HEK293 (cell line): ENCODE results near the gene UBE3B.

Source experiments
- CTCF ChIA-PET: fragments of 350-600 bp; formaldehyde crosslinking; extraction: SDS; loops from one replicate; lab custom pipeline; 2021; ENCODE audit warnings: antibody characterized with exemption; lab: Yijun Ruan, JAX
- POLR2A ChIA-PET: fragments of 300-600 bp; formaldehyde crosslinking; extraction: SDS; loops from one replicate; lab custom pipeline; 2020; ENCODE audit warnings: antibody characterized with exemption, inconsistent platforms; lab: Yijun Ruan, JAX
- H3K27ac ChIP-seq: fragments of 200-500 bp; sonication (Bioruptor generic); 2 replicates; pipeline ENCODE4 v1.5.1; 2014; ENCODE audit warnings: low read depth, low read length, control low read depth, inconsistent platforms; ENCODE audit errors: extremely low read depth
- H3K36me3 ChIP-seq, 2 experiments: fragments of 200-500 bp in 1 of 2; sonication (Bioruptor generic) in 1 of 2; 1 replicate in 1 of 2; 2 replicates in 1 of 2; pipeline ENCODE4 v1.5.1; 2014 to 2017; ENCODE audit warnings: inconsistent platforms in 2 of 2, low read length in 2 of 2; ENCODE audit not compliant: control insufficient read depth in 2 of 2, insufficient read depth in 1 of 2
- H3K4me1 ChIP-seq: fragments of 200-500 bp; sonication (Bioruptor generic); 2 replicates; pipeline ENCODE4 v1.5.1; 2014; ENCODE audit warnings: mild to moderate bottlenecking, low read length, inconsistent platforms; ENCODE audit not compliant: control insufficient read depth, insufficient read depth
- H3K4me3 ChIP-seq: 2 replicates; pipeline ENCODE4 v1.5.1; 2011; ENCODE audit warnings: low read depth, mild to moderate bottlenecking, control low read depth, low read length, moderate library complexity
- H3K9me3 ChIP-seq: fragments of 200-500 bp; sonication (Bioruptor generic); 2 replicates; pipeline ENCODE4 v1.5.1; 2014; ENCODE audit warnings: low read depth, low read length, inconsistent platforms; ENCODE audit not compliant: control insufficient read depth, insufficient read depth
- EGR2 ChIP-seq: fragments of 450-650 bp; formaldehyde crosslinking; IDR thresholded peaks from 2 replicates; pipeline ENCODE4 v1.5.1; 2016; ENCODE audit warnings: low read depth, missing biosample characterization, missing genetic modification characterization
- SP2 ChIP-seq: fragments of 450-650 bp; formaldehyde crosslinking; IDR thresholded peaks from 2 replicates; pipeline ENCODE4 v1.5.1; 2016; ENCODE audit warnings: missing biosample characterization, missing genetic modification characterization
- ZBTB20 ChIP-seq: fragments of 450-650 bp; formaldehyde crosslinking; IDR thresholded peaks from 2 replicates; pipeline ENCODE4 v1.5.1; 2016; ENCODE audit warnings: missing biosample characterization, missing genetic modification characterization
- ZBTB21 ChIP-seq: fragments of 450-650 bp; formaldehyde crosslinking; IDR thresholded peaks from 2 replicates; pipeline ENCODE4 v1.5.1; 2017; ENCODE audit warnings: missing biosample characterization, missing genetic modification characterization
- ZFHX2 ChIP-seq: fragments of 450-650 bp; formaldehyde crosslinking; conservative IDR thresholded peaks from 2 replicates; pipeline ENCODE4 v1.5.1; 2016; ENCODE audit warnings: missing biosample characterization, missing genetic modification characterization
- ZNF114 ChIP-seq: fragments of 450-650 bp; formaldehyde crosslinking; IDR thresholded peaks from 2 replicates; pipeline ENCODE4 v1.5.0; 2017; ENCODE audit warnings: missing biosample characterization, missing genetic modification characterization
- ZNF140 ChIP-seq: fragments of 450-650 bp; formaldehyde crosslinking; IDR thresholded peaks from 2 replicates; pipeline ENCODE4 v1.5.1; 2016; ENCODE audit warnings: missing biosample characterization, missing genetic modification characterization
- ZNF157 ChIP-seq: fragments of 450-650 bp; formaldehyde crosslinking; IDR thresholded peaks from 2 replicates; pipeline ENCODE4 v1.5.1; 2016; ENCODE audit warnings: missing biosample characterization, missing genetic modification characterization
- ZNF24 ChIP-seq: fragments of 450-650 bp; formaldehyde crosslinking; IDR thresholded peaks from 2 replicates; pipeline ENCODE4 v1.5.1; 2016; ENCODE audit warnings: missing biosample characterization, missing genetic modification characterization
- ZNF292 ChIP-seq: fragments of 450-650 bp; formaldehyde crosslinking; IDR thresholded peaks from 2 replicates; pipeline ENCODE4 v1.5.1; 2016; ENCODE audit warnings: low read depth, missing biosample characterization, missing genetic modification characterization, borderline replicate concordance
- ZNF324 ChIP-seq: fragments of 450-650 bp; formaldehyde crosslinking; IDR thresholded peaks from 2 replicates; pipeline ENCODE4 v1.5.1; 2016; ENCODE audit warnings: missing biosample characterization, missing genetic modification characterization
- ZNF48 ChIP-seq: fragments of 450-650 bp; formaldehyde crosslinking; IDR thresholded peaks from 2 replicates; pipeline ENCODE4 v1.5.1; 2016; ENCODE audit warnings: missing biosample characterization, missing genetic modification characterization
- ZNF544 ChIP-seq: fragments of 450-650 bp; formaldehyde crosslinking; IDR thresholded peaks from 2 replicates; pipeline ENCODE4 v1.5.0; 2017; ENCODE audit warnings: missing biosample characterization, missing genetic modification characterization
- ZNF548 ChIP-seq: fragments of 450-650 bp; formaldehyde crosslinking; IDR thresholded peaks from 2 replicates; pipeline ENCODE4 v1.5.1; 2016; ENCODE audit warnings: missing biosample characterization, missing genetic modification characterization
- ZNF585B ChIP-seq: fragments of 450-650 bp; formaldehyde crosslinking; IDR thresholded peaks from 2 replicates; pipeline ENCODE4 v1.5.1; 2016; ENCODE audit warnings: missing biosample characterization, missing genetic modification characterization
- ZNF624 ChIP-seq: fragments of 450-650 bp; formaldehyde crosslinking; IDR thresholded peaks from 2 replicates; pipeline ENCODE4 v1.5.1; 2017; ENCODE audit warnings: missing biosample characterization, missing genetic modification characterization
- ZNF76 ChIP-seq: fragments of 450-650 bp; formaldehyde crosslinking; IDR thresholded peaks from 2 replicates; pipeline ENCODE4; 2016; ENCODE audit warnings: low read depth, missing biosample characterization, missing genetic modification characterization, borderline replicate concordance
- ZNF768 ChIP-seq: fragments of 450-650 bp; formaldehyde crosslinking; IDR thresholded peaks from 2 replicates; pipeline ENCODE4 v1.5.1; 2018; ENCODE audit warnings: missing biosample characterization, mild to moderate bottlenecking, missing genetic modification characterization
- TF ChIP-seq, protein P1 (sequence below): fragments of 450-650 bp; formaldehyde crosslinking; conservative IDR thresholded peaks from 2 replicates; pipeline ENCODE4 v1.5.1; 2016; ENCODE audit warnings: low read depth, missing biosample characterization, missing genetic modification characterization
- TF ChIP-seq, protein P2 (sequence below): fragments of 450-650 bp; formaldehyde crosslinking; IDR thresholded peaks from 2 replicates; pipeline ENCODE4 v1.5.1; 2016; ENCODE audit warnings: missing biosample characterization, missing genetic modification characterization, low read depth
- TF ChIP-seq, protein P3 (sequence below): IDR thresholded peaks from 2 replicates; pipeline ENCODE4 v1.6.1; 2011; ENCODE audit warnings: mild to moderate bottlenecking, low read depth, low read length, borderline replicate concordance
- TF ChIP-seq, protein P4 (sequence below): sonication (generic); formaldehyde crosslinking; IDR thresholded peaks from 2 replicates; pipeline ENCODE4 v1.8.1; 2022; ENCODE audit warnings: mild to moderate bottlenecking, moderate library complexity, missing genetic modification reagents
- TF ChIP-seq, protein P5 (sequence below): fragments of 450-650 bp; formaldehyde crosslinking; conservative IDR thresholded peaks from 2 replicates; pipeline ENCODE4 v1.5.1; 2016; ENCODE audit warnings: low read depth, missing biosample characterization, missing genetic modification characterization

Gene UBE3B

DNA sequence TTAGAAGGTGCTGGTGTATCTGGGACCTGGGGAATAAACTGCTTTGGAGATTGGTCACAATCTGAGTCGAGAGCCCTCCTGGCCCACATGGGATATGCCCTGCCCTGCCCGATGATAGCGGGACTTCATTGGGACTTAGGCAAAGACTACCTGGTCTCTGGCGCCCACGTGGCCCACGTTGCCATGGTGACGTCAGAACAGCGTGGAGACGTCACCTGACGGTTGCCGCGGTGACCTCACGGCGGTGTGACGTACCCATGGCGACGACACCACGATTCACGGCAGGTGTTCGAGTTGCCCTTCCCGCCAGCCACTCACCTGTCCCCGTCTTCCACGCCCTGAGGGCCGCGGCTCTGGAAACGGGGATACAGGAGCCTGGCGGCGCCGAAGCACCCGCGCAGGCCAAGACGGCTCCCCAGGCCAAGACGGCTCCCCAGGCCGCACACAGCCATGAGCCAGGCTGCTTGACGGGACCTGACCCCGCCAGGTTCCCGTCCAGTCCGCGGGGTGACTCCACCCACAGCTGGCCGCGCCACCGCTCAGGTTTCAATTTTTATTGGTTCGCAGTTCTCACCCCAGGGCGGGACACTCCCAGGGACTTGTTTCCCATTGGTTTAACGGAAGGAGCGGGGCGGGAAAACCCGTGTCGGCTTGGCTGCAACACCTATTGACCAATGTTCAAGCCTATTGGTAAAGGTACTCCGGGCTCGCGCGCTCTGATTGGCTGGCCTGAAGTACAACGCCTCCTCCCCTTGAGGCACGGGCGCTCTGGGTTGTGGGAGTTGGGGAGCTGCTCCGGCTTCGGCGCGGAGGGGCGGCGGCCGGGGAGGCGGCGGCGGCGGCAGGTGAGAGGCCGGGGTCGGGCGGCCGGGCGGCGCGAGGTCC is 95.8 kb downstream of the UBE3B start, which contains the start of the genes MMAB and MVK:
Gene MMAB (minus strand): TSS at position 476 of the 885 bp plus-strand sequence. CDS start 24 bp downstream, at position 452.
Gene MVK (plus strand): TSS at position 766 of the 885 bp plus-strand sequence. CDS start 1,029 bp downstream, outside the sequence.
- Histone ChIP-seq H3K9me3 (no peaks in the 10 kb centered on the region), H3K27ac (peak within 1 kb of the TSS; percentile 80), H3K4me1 (no peaks in the 10 kb centered on the region), H3K36me3 (peaks cover 15 to 39% of the 10 kb centered on the region in 2 experiments; a peak in 2 of 3 replicates), H3K4me3 (peak within 1 kb of the TSS; percentile 78)
- CTCF ChIA-PET: interaction anchor here (0.6 to 1.6 kb wide), 7 partner anchors 24 to 232 kb away, joined by 3 to 8 read pairs (median 5); no protein-coding TSS in a partner anchor
- POLR2A ChIA-PET: interaction anchor here (0.8 to 2.8 kb wide), 10 partner anchors 11 to 96 kb away, joined by 3 to 15 read pairs (median 4); partner anchors contain the start of genes KCTD10 and UBE3B
- peak; percentile 90 for TF ChIP-seq ZNF24 (tag by site-specific recombination)
- no peak for TF ChIP-seq ZNF548 (tag by site-specific recombination)
- TF ChIP-seq ZNF585B (tag by site-specific recombination): no peak
- peak; percentile 26; the same call in 1 of the 2 replicates for TF ChIP-seq EGR2 (tag by site-specific recombination)
- TF ChIP-seq, protein P1, sequence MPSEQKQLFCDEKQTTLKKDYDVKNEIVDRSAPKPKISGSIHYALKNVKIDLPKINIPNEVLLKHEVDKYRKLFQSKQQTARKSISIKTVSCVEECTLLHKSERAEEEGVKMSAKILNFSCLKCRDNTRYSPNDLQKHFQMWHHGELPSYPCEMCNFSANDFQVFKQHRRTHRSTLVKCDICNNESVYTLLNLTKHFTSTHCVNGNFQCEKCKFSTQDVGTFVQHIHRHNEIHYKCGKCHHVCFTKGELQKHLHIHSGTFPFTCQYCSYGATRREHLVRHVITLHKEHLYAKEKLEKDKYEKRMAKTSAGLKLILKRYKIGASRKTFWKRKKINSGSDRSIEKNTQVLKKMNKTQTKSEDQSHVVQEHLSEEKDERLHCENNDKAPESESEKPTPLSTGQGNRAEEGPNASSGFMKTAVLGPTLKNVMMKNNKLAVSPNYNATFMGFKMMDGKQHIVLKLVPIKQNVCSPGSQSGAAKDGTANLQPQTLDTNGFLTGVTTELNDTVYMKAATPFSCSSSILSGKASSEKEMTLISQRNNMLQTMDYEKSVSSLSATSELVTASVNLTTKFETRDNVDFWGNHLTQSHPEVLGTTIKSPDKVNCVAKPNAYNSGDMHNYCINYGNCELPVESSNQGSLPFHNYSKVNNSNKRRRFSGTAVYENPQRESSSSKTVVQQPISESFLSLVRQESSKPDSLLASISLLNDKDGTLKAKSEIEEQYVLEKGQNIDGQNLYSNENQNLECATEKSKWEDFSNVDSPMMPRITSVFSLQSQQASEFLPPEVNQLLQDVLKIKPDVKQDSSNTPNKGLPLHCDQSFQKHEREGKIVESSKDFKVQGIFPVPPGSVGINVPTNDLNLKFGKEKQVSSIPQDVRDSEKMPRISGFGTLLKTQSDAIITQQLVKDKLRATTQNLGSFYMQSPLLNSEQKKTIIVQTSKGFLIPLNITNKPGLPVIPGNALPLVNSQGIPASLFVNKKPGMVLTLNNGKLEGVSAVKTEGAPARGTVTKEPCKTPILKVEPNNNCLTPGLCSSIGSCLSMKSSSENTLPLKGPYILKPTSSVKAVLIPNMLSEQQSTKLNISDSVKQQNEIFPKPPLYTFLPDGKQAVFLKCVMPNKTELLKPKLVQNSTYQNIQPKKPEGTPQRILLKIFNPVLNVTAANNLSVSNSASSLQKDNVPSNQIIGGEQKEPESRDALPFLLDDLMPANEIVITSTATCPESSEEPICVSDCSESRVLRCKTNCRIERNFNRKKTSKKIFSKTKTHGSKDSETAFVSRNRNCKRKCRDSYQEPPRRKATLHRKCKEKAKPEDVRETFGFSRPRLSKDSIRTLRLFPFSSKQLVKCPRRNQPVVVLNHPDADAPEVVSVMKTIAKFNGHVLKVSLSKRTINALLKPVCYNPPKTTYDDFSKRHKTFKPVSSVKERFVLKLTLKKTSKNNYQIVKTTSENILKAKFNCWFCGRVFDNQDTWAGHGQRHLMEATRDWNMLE (tag by site-specific recombination): no peak
- peak; percentile 97 for TF ChIP-seq ZNF324
- peak; percentile 72 for TF ChIP-seq ZFHX2 (tag by site-specific recombination)
- peak; percentile 84 for TF ChIP-seq ZNF76 (tag by site-specific recombination)
- no peak for TF ChIP-seq ZNF157 (tag by site-specific recombination)
- TF ChIP-seq ZNF140 (tag by site-specific recombination): no peak
- no peak for TF ChIP-seq ZNF48 (tag by site-specific recombination)
- no peak; the same call in 1 of the 2 replicates for TF ChIP-seq ZNF624
- TF ChIP-seq ZNF292 (tag by site-specific recombination): no peak
- TF ChIP-seq ZBTB20 (tag by site-specific recombination): 0 out of 2 replicates have a peak, but pooled peaks have one; percentile 29
- peak; percentile 99 for TF ChIP-seq SP2 (tag by site-specific recombination)
- TF ChIP-seq, protein P2, sequence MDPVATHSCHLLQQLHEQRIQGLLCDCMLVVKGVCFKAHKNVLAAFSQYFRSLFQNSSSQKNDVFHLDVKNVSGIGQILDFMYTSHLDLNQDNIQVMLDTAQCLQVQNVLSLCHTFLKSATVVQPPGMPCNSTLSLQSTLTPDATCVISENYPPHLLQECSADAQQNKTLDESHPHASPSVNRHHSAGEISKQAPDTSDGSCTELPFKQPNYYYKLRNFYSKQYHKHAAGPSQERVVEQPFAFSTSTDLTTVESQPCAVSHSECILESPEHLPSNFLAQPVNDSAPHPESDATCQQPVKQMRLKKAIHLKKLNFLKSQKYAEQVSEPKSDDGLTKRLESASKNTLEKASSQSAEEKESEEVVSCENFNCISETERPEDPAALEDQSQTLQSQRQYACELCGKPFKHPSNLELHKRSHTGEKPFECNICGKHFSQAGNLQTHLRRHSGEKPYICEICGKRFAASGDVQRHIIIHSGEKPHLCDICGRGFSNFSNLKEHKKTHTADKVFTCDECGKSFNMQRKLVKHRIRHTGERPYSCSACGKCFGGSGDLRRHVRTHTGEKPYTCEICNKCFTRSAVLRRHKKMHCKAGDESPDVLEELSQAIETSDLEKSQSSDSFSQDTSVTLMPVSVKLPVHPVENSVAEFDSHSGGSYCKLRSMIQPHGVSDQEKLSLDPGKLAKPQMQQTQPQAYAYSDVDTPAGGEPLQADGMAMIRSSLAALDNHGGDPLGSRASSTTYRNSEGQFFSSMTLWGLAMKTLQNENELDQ: no peak
- TF ChIP-seq, protein P3, sequence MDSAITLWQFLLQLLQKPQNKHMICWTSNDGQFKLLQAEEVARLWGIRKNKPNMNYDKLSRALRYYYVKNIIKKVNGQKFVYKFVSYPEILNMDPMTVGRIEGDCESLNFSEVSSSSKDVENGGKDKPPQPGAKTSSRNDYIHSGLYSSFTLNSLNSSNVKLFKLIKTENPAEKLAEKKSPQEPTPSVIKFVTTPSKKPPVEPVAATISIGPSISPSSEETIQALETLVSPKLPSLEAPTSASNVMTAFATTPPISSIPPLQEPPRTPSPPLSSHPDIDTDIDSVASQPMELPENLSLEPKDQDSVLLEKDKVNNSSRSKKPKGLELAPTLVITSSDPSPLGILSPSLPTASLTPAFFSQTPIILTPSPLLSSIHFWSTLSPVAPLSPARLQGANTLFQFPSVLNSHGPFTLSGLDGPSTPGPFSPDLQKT: no peak
- peak; percentile 100 for TF ChIP-seq ZBTB21 (tag by site-specific recombination)
- TF ChIP-seq, protein P4, sequence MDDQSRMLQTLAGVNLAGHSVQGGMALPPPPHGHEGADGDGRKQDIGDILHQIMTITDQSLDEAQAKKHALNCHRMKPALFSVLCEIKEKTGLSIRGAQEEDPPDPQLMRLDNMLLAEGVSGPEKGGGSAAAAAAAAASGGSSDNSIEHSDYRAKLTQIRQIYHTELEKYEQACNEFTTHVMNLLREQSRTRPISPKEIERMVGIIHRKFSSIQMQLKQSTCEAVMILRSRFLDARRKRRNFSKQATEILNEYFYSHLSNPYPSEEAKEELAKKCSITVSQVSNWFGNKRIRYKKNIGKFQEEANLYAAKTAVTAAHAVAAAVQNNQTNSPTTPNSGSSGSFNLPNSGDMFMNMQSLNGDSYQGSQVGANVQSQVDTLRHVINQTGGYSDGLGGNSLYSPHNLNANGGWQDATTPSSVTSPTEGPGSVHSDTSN (CRISPR knock-in tag): 0 out of 2 replicates have a peak, but pooled peaks have one; percentile 18
- no peak for TF ChIP-seq ZNF768
- TF ChIP-seq ZNF544 (tag by site-specific recombination): no peak
- TF ChIP-seq ZNF114 (tag by site-specific recombination): no peak
- TF ChIP-seq, protein P5, sequence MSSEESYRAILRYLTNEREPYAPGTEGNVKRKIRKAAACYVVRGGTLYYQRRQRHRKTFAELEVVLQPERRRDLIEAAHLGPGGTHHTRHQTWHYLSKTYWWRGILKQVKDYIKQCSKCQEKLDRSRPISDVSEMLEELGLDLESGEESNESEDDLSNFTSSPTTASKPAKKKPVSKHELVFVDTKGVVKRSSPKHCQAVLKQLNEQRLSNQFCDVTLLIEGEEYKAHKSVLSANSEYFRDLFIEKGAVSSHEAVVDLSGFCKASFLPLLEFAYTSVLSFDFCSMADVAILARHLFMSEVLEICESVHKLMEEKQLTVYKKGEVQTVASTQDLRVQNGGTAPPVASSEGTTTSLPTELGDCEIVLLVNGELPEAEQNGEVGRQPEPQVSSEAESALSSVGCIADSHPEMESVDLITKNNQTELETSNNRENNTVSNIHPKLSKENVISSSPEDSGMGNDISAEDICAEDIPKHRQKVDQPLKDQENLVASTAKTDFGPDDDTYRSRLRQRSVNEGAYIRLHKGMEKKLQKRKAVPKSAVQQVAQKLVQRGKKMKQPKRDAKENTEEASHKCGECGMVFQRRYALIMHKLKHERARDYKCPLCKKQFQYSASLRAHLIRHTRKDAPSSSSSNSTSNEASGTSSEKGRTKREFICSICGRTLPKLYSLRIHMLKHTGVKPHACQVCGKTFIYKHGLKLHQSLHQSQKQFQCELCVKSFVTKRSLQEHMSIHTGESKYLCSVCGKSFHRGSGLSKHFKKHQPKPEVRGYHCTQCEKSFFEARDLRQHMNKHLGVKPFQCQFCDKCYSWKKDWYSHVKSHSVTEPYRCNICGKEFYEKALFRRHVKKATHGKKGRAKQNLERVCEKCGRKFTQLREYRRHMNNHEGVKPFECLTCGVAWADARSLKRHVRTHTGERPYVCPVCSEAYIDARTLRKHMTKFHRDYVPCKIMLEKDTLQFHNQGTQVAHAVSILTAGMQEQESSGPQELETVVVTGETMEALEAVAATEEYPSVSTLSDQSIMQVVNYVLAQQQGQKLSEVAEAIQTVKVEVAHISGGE (tag by site-specific recombination): peak; percentile 39; the same call in 1 of the 2 replicates
